H1 (cell line): ENCODE data around the gene AKR1C2. TPM values are rescaled to one million over a fixed set of nuclear protein-coding genes. Genes with fewer than 3 reads are reported as not detected.

Experiments
- CTCF ChIA-PET: fragments of 300-600 bp; sonication (Branson Sonifier 250); formaldehyde crosslinking; loops from one replicate; lab custom pipeline; 2021; ENCODE audit not compliant: partially characterized antibody; lab: Charles Lee
- POLR2A ChIA-PET: fragments of 300-600 bp; sonication (Branson Sonifier 250); formaldehyde crosslinking; loops from one replicate; lab custom pipeline; 2021; ENCODE audit warnings: inconsistent platforms; ENCODE audit not compliant: partially characterized antibody; lab: Charles Lee
- DNase-seq, 2 experiments: peaks; one replicate each; pipeline versions ENCODE4 v3.0.0 to v3.0.0-alpha.2; 2010 to 2022; ENCODE audit warnings: low spot score in 2 of 2, low read depth in 1 of 2, mixed read lengths in 1 of 2
- FAIRE-seq: peaks from 2 replicates; lab custom pipeline; 2011; peaks lifted over from hg19 to GRCh38; lab: Jason Lieb, UNC
- H2AFZ ChIP-seq: 2 replicates; pipeline ENCODE4 v1.8.1; 2012; ENCODE audit warnings: low read length, inconsistent platforms
- H2AK5ac ChIP-seq: 2 replicates; pipeline ENCODE4 v1.6.1; 2013; ENCODE audit warnings: low read depth, low read length
- H2BK120ac ChIP-seq: replicated peaks from 2 replicates; pipeline ENCODE3; 2013; ENCODE audit warnings: low read depth, low read length, inconsistent platforms
- H2BK12ac ChIP-seq: 2 replicates; pipeline ENCODE4 v1.6.1; 2013; ENCODE audit warnings: low read depth, low read length
- H2BK15ac ChIP-seq: 2 replicates; pipeline ENCODE4 v1.6.1; 2013; ENCODE audit warnings: low read length
- H2BK20ac ChIP-seq: 2 replicates; pipeline ENCODE4 v1.6.1; 2013; ENCODE audit warnings: low read length
- H2BK5ac ChIP-seq: 2 replicates; pipeline ENCODE4 v1.6.1; 2013; ENCODE audit warnings: low read depth, low read length
- H3K14ac ChIP-seq: 2 replicates; pipeline ENCODE4 v1.6.1; 2013; ENCODE audit warnings: inconsistent platforms; ENCODE audit not compliant: insufficient read length
- H3K18ac ChIP-seq: 2 replicates; pipeline ENCODE4 v1.6.1; 2013; ENCODE audit warnings: low read length; ENCODE audit errors: extremely low read depth
- H3K23ac ChIP-seq: 2 replicates; pipeline ENCODE4 v1.6.1; 2013; ENCODE audit warnings: inconsistent platforms; ENCODE audit not compliant: insufficient read length
- H3K23me2 ChIP-seq: 2 replicates; pipeline ENCODE4 v1.6.1; 2013; ENCODE audit warnings: low read depth, low read length
- H3K27ac ChIP-seq: 2 replicates; pipeline ENCODE4 v1.6.1; 2011; ENCODE audit warnings: low read depth, low read length, inconsistent platforms
- H3K27me3 ChIP-seq, 4 experiments: replicated peaks in 1 of 4; 1 replicate in 1 of 4; 2 replicates in 3 of 4; pipeline versions ENCODE4 v1.6.1 to v1.8.1; 2011 to 2013; ENCODE audit warnings: low read length in 3 of 4, mild to moderate bottlenecking in 3 of 4, inconsistent platforms in 2 of 4, mixed read lengths in 2 of 4, moderate library complexity in 1 of 4; ENCODE audit not compliant: control insufficient read depth in 3 of 4, insufficient read depth in 3 of 4; ENCODE audit errors: extremely low read depth in 1 of 4
- H3K36me3 ChIP-seq, 4 experiments: 2 replicates each; pipeline versions ENCODE4 v1.6.1 to v1.8.1; 2011 to 2013; ENCODE audit warnings: mild to moderate bottlenecking in 4 of 4, low read length in 3 of 4, moderate library complexity in 2 of 4, control low read depth in 1 of 4, inconsistent platforms in 1 of 4; ENCODE audit not compliant: insufficient read depth in 4 of 4, control insufficient read depth in 2 of 4
- H3K4ac ChIP-seq: replicated peaks from 2 replicates; pipeline ENCODE3; 2013; ENCODE audit warnings: low read length, low read depth, mixed read lengths, inconsistent platforms; ENCODE audit not compliant: insufficient read length
- H3K4me1 ChIP-seq, 4 experiments: replicated peaks in 1 of 4; 1 replicate in 1 of 4; 2 replicates in 3 of 4; pipeline versions ENCODE4 v1.6.1 to v1.8.1; 2011 to 2013; ENCODE audit warnings: low read length in 3 of 4, inconsistent platforms in 2 of 4, mixed read lengths in 1 of 4; ENCODE audit not compliant: insufficient read depth in 4 of 4, control insufficient read depth in 3 of 4
- H3K4me2 ChIP-seq, 2 experiments: 2 replicates each; pipeline versions ENCODE4 v1.6.1 to v1.8.1; 2011 to 2013; ENCODE audit warnings: low read depth in 2 of 2, low read length in 2 of 2, control low read depth in 1 of 2, inconsistent platforms in 1 of 2, mild to moderate bottlenecking in 1 of 2; ENCODE audit not compliant: insufficient read depth in 1 of 2
- H3K4me3 ChIP-seq, 4 experiments: fragments of 200-600, 300-600 bp in 1 of 4; sonication (generic), shearing (Covaris generic), sonication (Bioruptor Twin) in 1 of 4; 2 replicates each; pipeline versions ENCODE4 v1.5.1 to v1.8.1; 2011 to 2016; ENCODE audit warnings: low read length in 4 of 4, low read depth in 3 of 4, control low read depth in 2 of 4, inconsistent platforms in 2 of 4, mild to moderate bottlenecking in 2 of 4, mixed read lengths in 1 of 4, moderate library complexity in 1 of 4; ENCODE audit not compliant: insufficient read depth in 2 of 4; ENCODE audit errors: extremely low read depth in 1 of 4
- H3K56ac ChIP-seq: replicated peaks from 2 replicates; pipeline ENCODE3; 2013; ENCODE audit warnings: low read depth, mild to moderate bottlenecking, mixed read lengths, low read length, inconsistent platforms; ENCODE audit not compliant: insufficient read length
- H3K79me1 ChIP-seq: 2 replicates; pipeline ENCODE4 v1.6.1; 2013; ENCODE audit warnings: low read depth, low read length, control low read depth
- H3K79me2 ChIP-seq, 2 experiments: 2 replicates each; pipeline versions ENCODE4 v1.6.1 to v1.8.1; 2012 to 2013; ENCODE audit warnings: low read length in 2 of 2, mild to moderate bottlenecking in 2 of 2, inconsistent platforms in 1 of 2; ENCODE audit not compliant: insufficient read depth in 2 of 2, control insufficient read depth in 1 of 2
- H3K9ac ChIP-seq, 4 experiments: replicated peaks in 1 of 4; 1 replicate in 1 of 4; 2 replicates in 3 of 4; pipeline versions ENCODE4 v1.6.1 to v1.8.1; 2011 to 2013; ENCODE audit warnings: low read depth in 3 of 4, low read length in 3 of 4, control low read depth in 2 of 4, mild to moderate bottlenecking in 2 of 4, moderate library complexity in 2 of 4, inconsistent platforms in 1 of 4; ENCODE audit errors: extremely low read depth in 1 of 4
- H3K9me3 ChIP-seq, 2 experiments: 2 replicates each; pipeline versions ENCODE4 v1.6.1 to v1.8.1; 2012 to 2013; ENCODE audit warnings: mild to moderate bottlenecking in 2 of 2, moderate library complexity in 2 of 2, control low read depth in 1 of 2, inconsistent platforms in 1 of 2, low read depth in 1 of 2, low read length in 1 of 2, mixed read lengths in 1 of 2; ENCODE audit not compliant: insufficient read depth in 2 of 2
- H4K20me1 ChIP-seq, 2 experiments: replicated peaks in 1 of 2; 2 replicates each; pipeline versions ENCODE3 to v1.8.1; 2011 to 2013; ENCODE audit warnings: inconsistent platforms in 2 of 2, low read length in 2 of 2, mild to moderate bottlenecking in 1 of 2; ENCODE audit not compliant: insufficient read depth in 2 of 2, control insufficient read depth in 1 of 2
- H4K5ac ChIP-seq: 2 replicates; pipeline ENCODE4 v1.6.1; 2013; ENCODE audit warnings: low read length, low read depth, mixed read lengths, inconsistent platforms; ENCODE audit not compliant: insufficient read length
- H4K8ac ChIP-seq: 2 replicates; pipeline ENCODE4 v1.8.0; 2013; ENCODE audit warnings: mild to moderate bottlenecking, moderate library complexity, low read length, inconsistent platforms; ENCODE audit not compliant: insufficient read depth; ENCODE audit errors: extremely low read depth
- H4K91ac ChIP-seq: replicated peaks from 2 replicates; pipeline ENCODE3; 2013; ENCODE audit warnings: low read length, mixed read lengths, inconsistent platforms; ENCODE audit not compliant: insufficient read length
- ASH2L ChIP-seq: fragments of 200-600, 300-600 bp; sonication (generic); IDR thresholded peaks from one replicate; pipeline ENCODE4 v1.7.1; 2017; ENCODE audit warnings: low read length
- TBP ChIP-seq: IDR thresholded peaks from 2 replicates; pipeline ENCODE4 v1.6.1; 2011; ENCODE audit warnings: low read depth, low read length, improper control_type of control experiment
- WGBS, 2 experiments: shearing (Covaris generic) in 1 of 2; methylation state at CpG; one replicate each; pipeline versions ENCODE4 v1.1.6 to v1.1.7; 2013 to 2015; ENCODE audit warnings: low lambda C conversion rate in 2 of 2, mixed read lengths in 2 of 2, inconsistent platforms in 1 of 2, low coverage in 1 of 2, missing lambda C conversion rate in 1 of 2; ENCODE audit not compliant: insufficient replicate concordance in 2 of 2, insufficient coverage in 1 of 2, insufficient read length in 1 of 2; ENCODE audit errors: extremely low coverage in 1 of 2, missing lambda C conversion rate in 1 of 2; 5-methylcytosine and 5-hydroxymethylcytosine counted together
- polyA plus RNA-seq, 7 experiments: library from polyadenylated mRNA; depleted of rRNA in 3 of 7; stranded (reverse) in 5 of 7; unstranded in 2 of 7; fragments of >200 nt in 5 of 7; fragments of 200-250 nt in 2 of 7; gene quantifications; 1 replicate in 5 of 7; 2 replicates in 1 of 7; 4 replicates in 1 of 7; pipeline versions ENCODE4 v1.2.1 to v1.2.3, GENCODE V29; 2011 to 2013; ENCODE audit warnings: missing spikeins in 2 of 7, mixed read lengths in 2 of 7
- total RNA-seq: library from RNA; stranded (reverse); fragmentation: NEBNext Ultra II Directional; extraction: Animal tissue kit (Norgen Biotek cat#: 25700); gene quantifications from 2 replicates; pipeline ENCODE4 v1.2.1, GENCODE V29; 2021

AKR1C2 gene
- total and polyA plus RNA-seq, 2 of the 8 experiments (the other 6 are each of a cell fraction or from before 2014, with no cell fraction given), result 0.77 to 1.2 TPM

DNA sequence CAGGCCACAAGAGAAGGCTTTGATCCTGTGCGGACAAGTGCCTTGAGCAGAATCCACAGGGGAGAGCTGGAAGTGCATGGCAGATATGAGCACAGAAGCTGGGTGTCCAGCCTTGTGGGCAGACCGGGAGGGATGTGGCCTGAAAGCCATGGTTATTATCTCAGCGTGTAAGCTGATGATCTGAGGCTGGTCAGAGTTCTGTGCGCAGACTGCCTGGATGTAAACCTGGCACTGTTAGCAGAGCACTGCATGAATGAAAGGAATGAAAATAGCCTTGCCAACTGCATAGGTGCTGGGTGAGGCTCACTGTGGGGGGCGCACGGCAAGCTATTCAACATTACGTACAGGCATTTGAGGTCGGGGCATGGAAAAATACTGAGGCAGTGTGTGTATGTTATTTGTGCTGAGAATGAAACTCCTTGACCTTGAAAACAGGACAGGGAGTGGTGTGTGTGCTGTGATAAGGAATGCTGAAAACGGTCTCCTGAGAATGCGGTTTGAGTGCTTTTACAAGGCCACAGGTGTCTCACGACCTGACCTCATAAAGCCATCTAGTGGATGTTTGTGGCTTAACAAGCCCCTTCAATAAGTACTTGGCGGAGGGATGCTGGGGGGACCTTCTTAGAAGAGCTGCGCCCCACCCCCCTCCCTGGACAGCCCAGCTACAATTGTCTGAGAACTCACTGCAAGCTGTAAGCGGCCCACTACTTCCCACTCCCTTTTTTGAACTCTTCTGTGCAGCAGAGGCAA is 21.8 kb downstream of the AKR1C2 start:
- Histone ChIP-seq H2BK12ac (peak overlapping the region; percentile 52; the same call in 1 of the 2 replicates), H2BK20ac (no peak overlapping the region), H4K91ac (peak overlapping the region; percentile 35), H3K4me1 (peaks cover 4 to 7% (median 4%) of the 10 kb centered on the region in 4 experiments; a peak in 6 of 7 replicates), H2BK120ac (no peak overlapping the region), H3K23ac (no peak overlapping the region), H3K4me3 (no peak overlapping the region), H3K56ac (no peak overlapping the region), H2AFZ (no peak overlapping the region), H4K20me1 (no peaks in the 10 kb centered on the region), H4K8ac (no peak overlapping the region), H3K27me3 (no peaks in the 10 kb centered on the region), H2BK15ac (no peak overlapping the region), H3K9ac (no peak overlapping the region), H3K79me1 (no peaks in the 10 kb centered on the region), H3K27ac (no peak overlapping the region), H3K36me3 (no peaks in the 10 kb centered on the region), H3K23me2 (no peaks in the 10 kb centered on the region), H3K4ac (no peak overlapping the region), H2AK5ac (peak overlapping the region; percentile 67; the same call in 1 of the 2 replicates), H3K14ac (no peak overlapping the region), H3K9me3 (no peaks in the 10 kb centered on the region; a peak in 1 of 4 replicates), H2BK5ac (no peak overlapping the region), H3K79me2 (no peaks in the 10 kb centered on the region), H3K18ac (no peak overlapping the region), H4K5ac (no peak overlapping the region), H3K4me2 (peak overlapping the region in 1 of 2 experiments; percentile 34; a peak in 1 of 4 replicates)
- ChIA-PET CTCF (interaction anchor here (0.6 to 5.5 kb wide), 33 partner anchors 15 to 450 kb away, joined by 3 to 86 read pairs (median 4); no protein-coding TSS in a partner anchor), POLR2A (no interaction called here)
- 57% methylated on average over 14 of the region's 14 CpGs; no CpG with 5 or more reads in 1 of the 2 experiments for WGBS, 2 experiments
- peak; percentile 19 to 47 for DNase-seq
- FAIRE-seq, result no peak
- TF ChIP-seq TBP (no peak), ASH2L (no peak)
